ENCODE measurements around the gene WDFY4.

The WDFY4 gene

GRCh38 chr10:48792687-48793096, 108.0 kb downstream of the WDFY4 start:
- DNase-seq (ENCODE audit: low read depth in 3 of 3), result no peak

- DNase-seq (ENCODE audit: low read depth in 3 of 3), result no peak
Observed at GRCh38 chr10:48794074-48794473, 109.4 kb downstream of the WDFY4 start.

GRCh38 chr10:48796713-48797245, 112.1 kb downstream of the WDFY4 start:
- no peak for DNase-seq (ENCODE audit: low read depth in 3 of 3)

- no peak for DNase-seq (ENCODE audit: low read depth in 3 of 3)
Observed at GRCh38 chr10:48797830-48798229, 113.2 kb downstream of the WDFY4 start.

- no peak for DNase-seq (ENCODE audit: low read depth in 3 of 3)
Observed at GRCh38 chr10:48798481-48799254, 114.0 kb downstream of the WDFY4 start.

- no peak for DNase-seq (ENCODE audit: low read depth in 3 of 3)
Observed at GRCh38 chr10:48799341-48800006, 114.8 kb downstream of the WDFY4 start.

- DNase-seq (ENCODE audit: low read depth in 3 of 3), result no peak
Observed at GRCh38 chr10:48800007-48800675, 115.5 kb downstream of the WDFY4 start.

GRCh38 chr10:48801001-48801421, 116.3 kb downstream of the WDFY4 start:
- DNase-seq (ENCODE audit: low read depth in 3 of 3), result no peak

GRCh38 chr10:48802611-48803071, 118.0 kb downstream of the WDFY4 start:
- no peak for DNase-seq (ENCODE audit: low read depth in 3 of 3)

- DNase-seq (ENCODE audit: low read depth in 3 of 3), result no peak
Observed at GRCh38 chr10:48803801-48804584, 119.3 kb downstream of the WDFY4 start.

GRCh38 chr10:48804740-48805182, 120.1 kb downstream of the WDFY4 start:
- no peak for DNase-seq (ENCODE audit: low read depth in 3 of 3)

GRCh38 chr10:48805411-48805810, 120.7 kb downstream of the WDFY4 start:
- no peak for DNase-seq (ENCODE audit: low read depth in 3 of 3)

- DNase-seq (ENCODE audit: low read depth in 3 of 3), result no peak
Observed at GRCh38 chr10:48805848-48806247, 121.2 kb downstream of the WDFY4 start.

- no peak for DNase-seq (ENCODE audit: low read depth in 3 of 3)
Observed at GRCh38 chr10:48806342-48806741, 121.7 kb downstream of the WDFY4 start.

- no peak for DNase-seq (ENCODE audit: low read depth in 3 of 3)
Observed at GRCh38 chr10:48807791-48808470, 123.3 kb downstream of the WDFY4 start.

- no peak for DNase-seq (ENCODE audit: low read depth in 3 of 3)
Observed at GRCh38 chr10:48809261-48809660, 124.6 kb downstream of the WDFY4 start.

- DNase-seq (ENCODE audit: low read depth in 3 of 3), result no peak
Observed at GRCh38 chr10:48811461-48811860, 126.8 kb downstream of the WDFY4 start.

- DNase-seq (ENCODE audit: low read depth in 3 of 3), result no peak
Observed at GRCh38 chr10:48811917-48812316, 127.2 kb downstream of the WDFY4 start.

GRCh38 chr10:48813291-48813690, 128.6 kb downstream of the WDFY4 start:
- no peak for DNase-seq (ENCODE audit: low read depth in 3 of 3)

GRCh38 chr10:48813825-48814224, 129.2 kb downstream of the WDFY4 start:
- no peak for DNase-seq (ENCODE audit: low read depth in 3 of 3)

- DNase-seq (ENCODE audit: low read depth in 3 of 3), result no peak
Observed at GRCh38 chr10:48814933-48815332, 130.3 kb downstream of the WDFY4 start.
